Left ventricle myocardium inferior (tissue), 1 donor: Measurements from ENCODE around the gene CLCF1. TPM values are rescaled to one million over a fixed set of nuclear protein-coding genes. Genes with fewer than 3 reads are reported as not detected.
A peak's percentile ranks its signal among the peaks of the same experiment; 100 is the strongest.

Experiments used
- DNase-seq: peaks from one replicate; pipeline ENCODE4 v3.0.0-alpha.2; 2020
- H3K27ac ChIP-seq: fragments of 200-600 bp; replicated peaks from 2 replicates; pipeline ENCODE4 v1.8.0; 2021
- H3K27me3 ChIP-seq: fragments of 200-600 bp; 2 replicates; pipeline ENCODE4 v1.8.0; 2021; ENCODE audit warnings: low read depth
- H3K36me3 ChIP-seq: fragments of 200-600 bp; 2 replicates; pipeline ENCODE4 v1.8.0; 2021
- H3K4me1 ChIP-seq: fragments of 200-600 bp; 2 replicates; pipeline ENCODE4 v1.8.0; 2021
- H3K4me3 ChIP-seq: fragments of 200-600 bp; 2 replicates; pipeline ENCODE4 v1.8.0; 2021; ENCODE audit warnings: mild to moderate bottlenecking, moderate library complexity
- H3K9me3 ChIP-seq: fragments of 200-600 bp; replicated peaks from 2 replicates; pipeline ENCODE4 v1.8.0; 2021
- CTCF ChIP-seq: fragments of 200-600 bp; IDR thresholded peaks from 2 replicates; pipeline ENCODE4 v1.8.0; 2021; ENCODE audit warnings: antibody characterized with exemption, mild to moderate bottlenecking, borderline replicate concordance
- intact Hi-C: fragments of 100-400 bp; cut with micrococcal nuclease; formaldehyde crosslinking; loops from one replicate; pipeline ENCODE4 v1.11.0; 2022
- long read RNA-seq: library from polyadenylated mRNA; unstranded; transcript quantifications from one replicate; pipeline ENCODE4 v2.0.0, GENCODE V29; 2021
- total RNA-seq: library from RNA; stranded (reverse); fragmentation: NEBNext Ultra II Directional; extraction: Animal tissue kit (Norgen Biotek cat#: 25700); gene quantifications from one replicate; pipeline ENCODE4 v1.2.1, GENCODE V29; 2021
- donor health status: DM: no; HTN: yes; CAD: no; lungs with severe emphysema.

CLCF1 gene
- total RNA-seq: 0.82 TPM
- long read RNA-seq, partial matches to known transcripts: 1 of 2 reads
- long read RNA-seq, other reads (novel, unspliced or antisense): 1 of 2 reads

DNA sequence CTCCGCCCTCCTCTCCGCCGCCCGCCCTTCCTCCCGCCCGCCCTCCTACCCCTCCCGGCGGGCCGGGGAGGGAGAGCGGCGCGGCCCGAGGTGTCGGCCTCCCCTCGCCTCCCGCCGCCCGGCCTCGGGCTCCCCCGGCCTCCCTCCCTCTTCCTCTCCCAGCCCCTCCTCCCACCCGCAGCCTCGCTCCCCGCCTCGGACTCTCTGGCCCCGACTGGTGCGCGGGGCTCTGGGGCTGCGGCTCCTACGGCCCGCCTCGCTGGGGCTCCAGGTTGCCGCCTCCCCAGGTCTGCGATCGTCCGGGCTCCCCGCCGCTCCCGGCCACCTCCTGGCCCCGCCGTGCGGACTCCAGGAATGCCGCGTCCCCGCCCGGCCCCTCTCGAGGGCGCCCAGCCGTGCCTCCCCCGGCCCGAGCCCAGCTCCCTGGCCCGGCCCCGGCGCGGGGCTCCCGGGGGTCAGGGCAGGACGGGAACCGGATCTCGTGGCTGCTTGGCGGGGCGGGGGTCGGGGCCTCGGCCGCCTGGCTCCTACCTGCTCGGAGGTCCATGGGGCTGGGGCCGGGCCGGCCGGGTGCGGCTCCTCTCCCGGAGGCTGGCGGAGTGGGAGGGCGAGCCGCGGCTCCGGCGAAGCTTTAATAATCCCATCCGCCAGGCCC, at the start of gene CLCF1:
TSS of gene CLCF1 (minus strand) at position 606 of the 655 bp plus-strand sequence. CDS start at position 547, 59 bp downstream.
- Histone ChIP-seq H3K27me3 (peaks cover 36% of the 10 kb centered on the region), H3K9me3 (no peaks in the 10 kb centered on the region), H3K36me3 (no peaks in the 10 kb centered on the region), H3K4me3 (peak within 1 kb of the TSS; percentile 82), H3K4me1 (peaks cover 45% of the 10 kb centered on the region), H3K27ac (peak within 1 kb of the TSS; percentile 91)
- TF ChIP-seq CTCF: no peak
- DNase-seq: peak; percentile 69
- intact Hi-C loops: no loop called here

DNA sequence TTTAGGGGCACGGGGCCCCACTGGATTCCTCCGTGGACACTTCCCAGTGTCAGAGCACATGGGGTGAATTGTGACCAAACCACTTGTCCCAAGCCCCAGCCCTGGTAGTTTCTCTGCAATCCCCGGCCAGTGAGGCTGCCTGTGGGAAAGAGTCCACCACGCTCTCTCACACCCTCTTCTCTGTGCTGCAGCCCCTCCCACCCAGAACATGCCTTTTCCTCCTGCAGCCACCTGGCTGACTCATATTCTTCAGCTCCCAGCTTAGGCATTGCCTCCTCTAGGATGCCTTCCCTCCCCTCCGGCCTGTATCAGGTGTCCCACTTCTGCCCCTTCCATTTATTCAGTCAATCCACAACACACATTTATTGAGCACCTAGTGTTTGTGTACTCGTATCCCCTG, 49.5 kb upstream of the CLCF1 start:
- no peak overlapping the region for H3K27ac ChIP-seq

DNA sequence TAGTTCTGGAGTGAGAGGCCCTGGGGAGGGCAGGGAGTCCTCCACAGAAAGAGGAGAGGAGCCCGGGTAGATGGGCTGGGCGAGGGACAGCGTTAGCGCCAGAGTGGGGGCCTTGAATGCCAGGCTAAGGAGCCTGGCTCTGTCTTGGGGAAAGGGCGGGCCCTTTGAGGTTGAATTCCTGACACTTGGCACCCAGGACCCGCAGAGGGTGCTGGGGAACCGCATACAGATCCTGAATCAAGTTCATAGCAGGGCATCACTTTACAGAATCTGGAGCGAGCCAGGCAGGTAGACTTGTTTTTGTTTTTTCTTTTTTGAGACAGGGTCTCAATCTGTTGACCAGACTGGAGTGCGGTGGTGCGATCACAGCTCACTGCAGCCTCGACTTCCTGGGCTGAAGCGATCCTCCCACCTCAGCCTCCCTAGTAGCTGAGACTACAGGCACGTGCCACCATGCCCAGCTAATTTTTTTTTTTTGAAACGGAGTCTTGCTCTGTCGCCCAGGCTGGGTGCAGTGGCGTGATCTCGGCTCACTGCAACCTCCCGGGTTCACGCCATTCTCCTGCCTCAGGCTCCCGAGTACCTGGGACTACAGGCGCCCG, 48.1 kb upstream of the CLCF1 start:
- peak overlapping the region; percentile 92 for H3K27ac ChIP-seq
- intact Hi-C loops: no loop called here
- DNase-seq: no peak
- H3K27me3 ChIP-seq: no peaks in the 10 kb centered on the region
- H3K4me3 ChIP-seq: peak overlapping the region; percentile 69
- no peaks in the 10 kb centered on the region for H3K36me3 ChIP-seq
- peaks cover 44% of the 10 kb centered on the region for H3K4me1 ChIP-seq
- TF ChIP-seq CTCF: no peak
- no peaks in the 10 kb centered on the region for H3K9me3 ChIP-seq

More for the DNA sequence above, 49.5 kb upstream of the CLCF1 start:
- Histone ChIP-seq H3K27me3 (no peaks in the 10 kb centered on the region), H3K9me3 (no peaks in the 10 kb centered on the region), H3K4me3 (no peak overlapping the region), H3K36me3 (no peaks in the 10 kb centered on the region), H3K4me1 (peaks cover 38% of the 10 kb centered on the region)
- DNase-seq: no peak
- TF ChIP-seq CTCF: no peak
- intact Hi-C loops: no loop called here

DNA sequence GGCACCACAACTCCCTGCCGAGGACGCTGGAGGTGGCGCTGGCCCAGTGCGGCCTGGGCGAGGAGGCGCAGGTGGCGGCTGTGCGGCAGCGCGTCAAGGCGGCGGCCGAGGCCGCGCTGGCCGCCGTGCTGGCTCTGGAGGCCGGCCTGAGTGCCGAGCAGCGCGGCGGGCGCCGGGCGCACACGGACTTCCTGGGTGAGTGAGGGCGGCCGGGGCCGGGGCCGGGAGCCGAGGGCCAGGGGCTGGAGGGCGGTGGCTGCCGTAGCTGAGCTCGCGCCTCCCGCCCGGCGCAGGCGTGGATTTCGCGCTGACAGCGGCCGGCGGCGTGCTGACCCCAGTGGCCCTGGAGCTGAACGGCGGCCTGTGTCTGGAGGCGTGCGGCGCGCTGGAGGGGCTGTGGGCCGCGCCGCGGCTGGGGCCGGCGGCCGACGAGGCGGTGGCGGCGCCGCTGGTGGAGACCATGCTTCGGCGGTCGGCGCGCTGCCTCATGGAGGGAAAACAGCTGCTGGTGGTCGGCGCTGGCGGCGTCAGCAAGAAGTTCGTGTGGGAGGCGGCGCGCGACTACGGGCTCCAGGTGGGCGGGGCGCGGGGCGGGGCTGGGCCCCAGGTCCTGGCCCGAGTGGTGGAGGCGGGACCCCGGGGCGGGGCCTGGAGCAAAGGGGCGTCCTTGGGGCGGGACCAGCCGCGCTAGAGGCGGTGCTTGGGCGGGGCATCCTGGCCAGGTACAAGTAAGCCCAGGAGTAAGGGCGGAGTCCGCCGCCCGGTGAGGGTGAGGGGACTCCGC, 47.4 kb upstream of the CLCF1 start:
- TF ChIP-seq CTCF: peak; percentile 15
- Histone ChIP-seq H3K27ac (peak overlapping the region; percentile 92), H3K36me3 (no peaks in the 10 kb centered on the region), H3K4me3 (peak overlapping the region; percentile 69), H3K9me3 (no peaks in the 10 kb centered on the region), H3K27me3 (no peaks in the 10 kb centered on the region), H3K4me1 (peaks cover 50% of the 10 kb centered on the region)
- intact Hi-C loops: no loop called here
- DNase-seq: peak; percentile 97

DNA sequence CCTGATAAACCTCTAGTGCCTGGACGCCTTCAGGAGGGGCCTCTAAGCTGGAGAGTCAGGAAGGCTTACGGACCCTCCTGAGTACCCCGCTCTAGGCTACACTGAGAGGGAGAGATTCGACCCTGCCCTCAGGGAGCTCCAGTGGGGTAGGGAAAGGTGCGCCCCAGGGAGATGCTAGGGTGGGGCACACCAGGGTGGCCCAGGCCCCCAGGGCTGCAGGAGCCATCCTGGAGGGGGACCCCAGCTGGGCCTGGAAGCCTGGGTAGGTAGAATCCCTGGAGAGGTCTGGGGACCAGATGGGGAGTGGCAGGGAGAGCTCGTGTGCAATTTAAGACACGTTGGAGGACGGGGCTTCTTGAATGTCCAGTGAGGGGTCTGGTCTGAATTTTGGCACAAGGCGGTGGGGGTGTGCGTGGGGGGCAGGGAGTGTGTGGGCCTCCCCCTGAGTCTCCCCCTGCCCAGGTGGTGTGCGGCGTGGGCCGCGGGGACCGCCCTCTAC, 46.8 kb upstream of the CLCF1 start:
- Histone ChIP-seq H3K27ac (peak overlapping the region; percentile 92), H3K27me3 (peaks cover 6% of the 10 kb centered on the region), H3K9me3 (no peaks in the 10 kb centered on the region), H3K36me3 (no peaks in the 10 kb centered on the region), H3K4me1 (peaks cover 57% of the 10 kb centered on the region), H3K4me3 (peak overlapping the region; percentile 69)
- TF ChIP-seq CTCF: no peak
- no peak for DNase-seq
- intact Hi-C loops: no loop called here
